Mesenchymal stem cell (in vitro differentiated cells and primary cell): ENCODE results near the gene SPSB1.

Experiments
- DNase-seq: peaks from one replicate; pipeline ENCODE4 v3.0.0-alpha.2; 2013
- H2AFZ ChIP-seq: one replicate; pipeline ENCODE4 v1.6.1; 2013; ENCODE audit warnings: low read depth, mild to moderate bottlenecking, control low read depth, inconsistent platforms, low read length, moderate library complexity
- H2AK5ac ChIP-seq: 2 replicates; pipeline ENCODE4 v1.6.1; 2013; ENCODE audit warnings: low read length, moderate library complexity, mild to moderate bottlenecking, inconsistent platforms; ENCODE audit not compliant: severe bottlenecking
- H2BK120ac ChIP-seq: one replicate; pipeline ENCODE4 v1.6.1; 2013; ENCODE audit warnings: low read depth, mild to moderate bottlenecking, inconsistent platforms, low read length, moderate library complexity
- H2BK12ac ChIP-seq, 2 experiments: one replicate each; pipeline ENCODE4 v1.6.1; 2013; ENCODE audit warnings: inconsistent platforms in 2 of 2, low read length in 2 of 2, mild to moderate bottlenecking in 2 of 2, moderate library complexity in 2 of 2, control low read depth in 1 of 2
- H2BK15ac ChIP-seq: one replicate; pipeline ENCODE4 v1.6.1; 2013; ENCODE audit warnings: mild to moderate bottlenecking, low read depth, inconsistent platforms; ENCODE audit not compliant: poor library complexity, severe bottlenecking
- H2BK5ac ChIP-seq: 2 replicates; pipeline ENCODE4 v1.6.1; 2013; ENCODE audit warnings: low read depth, mild to moderate bottlenecking, low read length, control low read depth, inconsistent platforms; ENCODE audit not compliant: poor library complexity, severe bottlenecking
- H3K14ac ChIP-seq, 2 experiments: one replicate each; pipeline ENCODE4 v1.6.1; 2013; ENCODE audit warnings: inconsistent platforms in 2 of 2, low read length in 2 of 2, control low read depth in 1 of 2, mild to moderate bottlenecking in 1 of 2, moderate library complexity in 1 of 2
- H3K18ac ChIP-seq, 2 experiments: one replicate each; pipeline ENCODE4 v1.6.1; 2013; ENCODE audit warnings: inconsistent platforms in 2 of 2, low read length in 2 of 2, control low read depth in 1 of 2, low read depth in 1 of 2, mild to moderate bottlenecking in 1 of 2
- H3K23ac ChIP-seq, 2 experiments: one replicate each; pipeline ENCODE4 v1.6.1; 2013; ENCODE audit warnings: inconsistent platforms in 2 of 2, low read length in 2 of 2, mild to moderate bottlenecking in 2 of 2, moderate library complexity in 2 of 2, control low read depth in 1 of 2
- H3K27ac ChIP-seq: 2 replicates; pipeline ENCODE4 v1.5.1; 2013; ENCODE audit warnings: mild to moderate bottlenecking, moderate library complexity, low read length, control low read depth, inconsistent platforms; ENCODE audit not compliant: poor library complexity, severe bottlenecking
- H3K27me3 ChIP-seq, 2 experiments: 2 replicates each; pipeline versions ENCODE4 v1.6.1 to v1.7.0; 2013; ENCODE audit warnings: low read length in 2 of 2, mild to moderate bottlenecking in 2 of 2, moderate library complexity in 2 of 2, control low read depth in 1 of 2, inconsistent platforms in 1 of 2; ENCODE audit not compliant: control insufficient read depth in 1 of 2, insufficient read depth in 1 of 2
- H3K36me3 ChIP-seq, 2 experiments: 2 replicates each; pipeline versions ENCODE4 v1.6.1 to v1.7.0; 2013; ENCODE audit warnings: low read length in 2 of 2, control low read depth in 1 of 2, inconsistent platforms in 1 of 2, low read depth in 1 of 2, mild to moderate bottlenecking in 1 of 2; ENCODE audit not compliant: insufficient read depth in 2 of 2, control insufficient read depth in 1 of 2
- H3K4ac ChIP-seq, 2 experiments: one replicate each; pipeline ENCODE4 v1.6.1; 2013; ENCODE audit warnings: inconsistent platforms in 2 of 2, low read length in 2 of 2, mild to moderate bottlenecking in 2 of 2, moderate library complexity in 2 of 2, control low read depth in 1 of 2, low read depth in 1 of 2
- H3K4me1 ChIP-seq: 2 replicates; pipeline ENCODE4 v1.6.1; 2013; ENCODE audit warnings: low read depth, low read length, control low read depth; ENCODE audit not compliant: control insufficient read depth, insufficient read depth
- H3K4me2 ChIP-seq: 2 replicates; pipeline ENCODE4 v1.6.1; 2013; ENCODE audit warnings: low read length, mild to moderate bottlenecking, inconsistent platforms; ENCODE audit not compliant: poor library complexity, severe bottlenecking
- H3K4me3 ChIP-seq, 2 experiments: 2 replicates each; pipeline versions ENCODE4 v1.5.1 to v1.7.0; 2013; ENCODE audit warnings: low read length in 2 of 2, mild to moderate bottlenecking in 2 of 2, control low read depth in 1 of 2, low read depth in 1 of 2; ENCODE audit not compliant: insufficient read depth in 1 of 2
- H3K79me1 ChIP-seq: replicated peaks from 2 replicates; pipeline ENCODE4 v1.6.1; 2013; ENCODE audit warnings: mild to moderate bottlenecking, control low read depth, low read length, inconsistent platforms; ENCODE audit not compliant: poor library complexity, severe bottlenecking
- H3K9ac ChIP-seq: 2 replicates; pipeline ENCODE4 v1.7.0; 2013; ENCODE audit warnings: mild to moderate bottlenecking, low read length, moderate library complexity
- H3K9me3 ChIP-seq: 2 replicates; pipeline ENCODE4 v1.7.0; 2013; ENCODE audit warnings: mild to moderate bottlenecking, low read length; ENCODE audit not compliant: control insufficient read depth
- H4K8ac ChIP-seq: one replicate; pipeline ENCODE4 v1.6.1; 2013; ENCODE audit warnings: inconsistent platforms, mild to moderate bottlenecking, low read length, moderate library complexity
- H4K91ac ChIP-seq: one replicate; pipeline ENCODE4 v1.6.1; 2013; ENCODE audit warnings: mild to moderate bottlenecking, low read length, inconsistent platforms
- WGBS: methylation state at CpG from one replicate; pipeline ENCODE4 v1.1.7; 2013; ENCODE audit warnings: mixed read lengths; 5-methylcytosine and 5-hydroxymethylcytosine counted together

The SPSB1 gene

DNA sequence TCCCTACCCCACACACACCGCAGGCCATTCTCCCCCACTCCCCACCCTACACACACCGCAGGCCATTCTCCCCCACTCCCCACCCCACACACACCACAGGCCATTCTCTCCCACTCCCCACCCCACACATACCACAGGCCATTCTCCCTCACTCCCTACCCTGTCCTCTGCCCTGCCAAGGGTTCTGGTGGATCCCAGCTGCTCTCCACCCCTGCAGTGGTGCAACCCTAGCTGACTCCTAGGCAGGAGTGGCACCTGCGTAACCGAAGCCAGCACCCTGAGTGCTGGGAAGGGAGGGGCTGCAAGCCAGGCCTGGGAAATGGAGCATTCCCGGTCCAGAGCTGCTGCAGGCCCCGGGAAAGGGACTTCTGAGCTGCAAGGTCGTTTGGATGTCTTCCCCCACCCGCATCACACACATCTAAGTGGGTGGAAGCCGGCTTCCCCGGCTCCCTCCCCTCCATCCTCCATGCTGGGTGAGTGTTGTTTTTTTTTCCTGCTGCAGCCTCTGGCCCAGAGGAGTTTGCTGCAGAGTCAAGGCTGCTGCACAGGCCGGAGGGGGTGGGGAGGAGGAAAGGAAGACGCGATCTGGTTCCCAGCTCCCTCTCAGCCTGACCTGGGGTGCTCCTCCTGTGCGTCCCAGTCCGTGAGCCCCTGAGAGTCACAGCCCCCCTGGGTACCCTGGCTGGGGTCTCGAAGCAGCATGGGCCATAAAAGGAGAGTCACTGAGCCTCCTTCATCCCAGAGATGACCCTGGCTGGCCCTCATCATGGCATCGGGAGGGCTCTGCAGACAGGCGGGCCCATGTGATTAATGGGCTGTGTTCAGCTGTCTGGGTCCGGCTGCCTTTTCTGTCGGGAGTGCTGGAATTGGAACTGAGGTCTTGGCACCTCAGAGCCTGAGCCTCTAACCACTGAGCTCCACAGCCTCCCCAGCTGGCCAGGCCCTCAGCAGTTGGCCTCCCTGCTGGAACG, 42.0 kb upstream of the SPSB1 start:
- H3K36me3 ChIP-seq: peaks cover 24 to 64% of the 10 kb centered on the region in 2 experiments
- no peak overlapping the region for H2BK5ac ChIP-seq
- peak overlapping the region; percentile 61 to 69 for H3K18ac ChIP-seq
- peaks cover 9% of the 10 kb centered on the region for H3K79me1 ChIP-seq
- H2BK120ac ChIP-seq: no peak overlapping the region
- peak overlapping the region; percentile 25 for H3K4me2 ChIP-seq
- peak overlapping the region; percentile 69 for H4K91ac ChIP-seq
- 39% methylated on average over 21 of the region's 21 CpGs for WGBS
- no peaks in the 10 kb centered on the region for H3K9me3 ChIP-seq
- H3K27ac ChIP-seq: peak overlapping the region; percentile 0
- peak overlapping the region in 1 of 2 experiments; percentile 5 for H3K23ac ChIP-seq
- H2AFZ ChIP-seq: no peak overlapping the region
- H3K27me3 ChIP-seq: no peaks in the 10 kb centered on the region
- H2AK5ac ChIP-seq: no peak overlapping the region
- no peak for DNase-seq
- peak overlapping the region; percentile 13 for H2BK15ac ChIP-seq
- no peak overlapping the region for H3K4me3 ChIP-seq
- peak overlapping the region; percentile 62 for H4K8ac ChIP-seq
- peak overlapping the region; percentile 49 for H3K9ac ChIP-seq
- H3K4ac ChIP-seq: peak overlapping the region in 1 of 2 experiments; percentile 40
- H2BK12ac ChIP-seq: peak overlapping the region; percentile 14 to 16
- peak overlapping the region in 1 of 2 experiments; percentile 2 for H3K14ac ChIP-seq
- H3K4me1 ChIP-seq: peaks cover 33% of the 10 kb centered on the region

DNA sequence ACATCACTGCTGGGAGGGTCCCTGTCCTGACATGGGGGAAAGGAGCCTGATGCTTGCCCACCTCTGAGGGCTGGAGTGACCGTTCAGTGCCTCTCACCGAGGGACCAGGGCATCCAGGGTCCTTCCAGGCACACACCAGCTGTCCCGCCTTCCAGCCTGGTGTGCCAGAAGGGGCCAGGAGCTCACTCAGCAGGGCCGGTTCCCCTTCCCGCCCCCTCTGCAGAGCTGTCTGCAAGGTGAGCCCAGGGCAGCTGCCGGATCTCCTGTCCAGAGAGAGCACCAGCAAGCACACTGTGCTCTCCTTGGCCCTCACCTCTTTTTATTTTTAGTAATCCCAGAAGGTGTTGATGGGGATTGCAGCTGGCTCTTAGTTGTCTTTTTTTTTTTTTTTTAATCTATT, 41.2 kb upstream of the SPSB1 start:
- Histone ChIP-seq H2BK120ac (no peak overlapping the region), H3K27me3 (no peaks in the 10 kb centered on the region), H3K4me2 (no peak overlapping the region), H3K4me1 (peaks cover 36% of the 10 kb centered on the region), H3K9me3 (no peaks in the 10 kb centered on the region), H3K36me3 (peaks cover 24 to 65% of the 10 kb centered on the region in 2 experiments), H2BK15ac (no peak overlapping the region), H4K8ac (no peak overlapping the region), H2AFZ (no peak overlapping the region), H3K9ac (no peak overlapping the region), H3K4me3 (no peak overlapping the region), H3K27ac (no peak overlapping the region), H3K14ac (no peak overlapping the region), H3K79me1 (peaks cover 13% of the 10 kb centered on the region), H2BK5ac (no peak overlapping the region), H3K4ac (no peak overlapping the region), H3K18ac (peak overlapping the region; percentile 23 to 69), H4K91ac (peak overlapping the region; percentile 22), H3K23ac (no peak overlapping the region), H2AK5ac (no peak overlapping the region), H2BK12ac (peak overlapping the region; percentile 14 to 16)
- 77% methylated on average over 5 of the region's 6 CpGs for WGBS
- no peak for DNase-seq

DNA sequence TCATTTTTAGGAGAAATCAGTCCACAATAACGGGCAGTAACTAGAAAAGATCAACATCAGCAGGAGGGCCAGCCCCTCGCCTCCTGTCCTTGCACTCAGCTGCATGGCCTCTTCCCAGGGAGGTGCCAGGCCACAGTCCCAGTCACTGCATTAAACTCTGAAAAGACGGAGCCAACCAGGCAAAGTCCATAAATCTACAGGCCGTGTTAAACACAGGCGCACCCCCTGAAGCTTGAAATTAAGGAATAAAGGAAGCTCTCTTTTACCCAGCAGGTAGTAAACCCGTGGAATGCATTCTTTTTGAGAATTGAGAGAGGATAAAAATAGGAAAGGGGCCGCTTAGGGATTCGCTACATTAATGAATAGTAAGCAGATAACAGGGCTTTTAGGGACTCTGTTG, 39.7 kb upstream of the SPSB1 start:
- no peak overlapping the region for H3K18ac ChIP-seq
- H3K14ac ChIP-seq: no peak overlapping the region
- no peak overlapping the region for H2BK120ac ChIP-seq
- no peak overlapping the region for H3K9ac ChIP-seq
- H3K4ac ChIP-seq: no peak overlapping the region
- H3K4me2 ChIP-seq: peak overlapping the region; percentile 0
- H3K79me1 ChIP-seq: peaks cover 15% of the 10 kb centered on the region
- no peak for DNase-seq
- no peak overlapping the region for H2AFZ ChIP-seq
- H3K4me3 ChIP-seq: no peak overlapping the region
- H2AK5ac ChIP-seq: no peak overlapping the region
- no peak overlapping the region for H2BK5ac ChIP-seq
- H2BK12ac ChIP-seq: peak overlapping the region in 1 of 2 experiments; percentile 28
- H3K9me3 ChIP-seq: no peaks in the 10 kb centered on the region
- H3K4me1 ChIP-seq: peaks cover 36% of the 10 kb centered on the region
- WGBS: 38% methylated on average over 8 of the region's 8 CpGs
- peak overlapping the region; percentile 11 for H3K27ac ChIP-seq
- no peak overlapping the region for H2BK15ac ChIP-seq
- H3K23ac ChIP-seq: no peak overlapping the region
- H4K91ac ChIP-seq: no peak overlapping the region
- H4K8ac ChIP-seq: no peak overlapping the region
- H3K27me3 ChIP-seq: no peaks in the 10 kb centered on the region
- H3K36me3 ChIP-seq: peaks cover 11 to 56% of the 10 kb centered on the region in 2 experiments

DNA sequence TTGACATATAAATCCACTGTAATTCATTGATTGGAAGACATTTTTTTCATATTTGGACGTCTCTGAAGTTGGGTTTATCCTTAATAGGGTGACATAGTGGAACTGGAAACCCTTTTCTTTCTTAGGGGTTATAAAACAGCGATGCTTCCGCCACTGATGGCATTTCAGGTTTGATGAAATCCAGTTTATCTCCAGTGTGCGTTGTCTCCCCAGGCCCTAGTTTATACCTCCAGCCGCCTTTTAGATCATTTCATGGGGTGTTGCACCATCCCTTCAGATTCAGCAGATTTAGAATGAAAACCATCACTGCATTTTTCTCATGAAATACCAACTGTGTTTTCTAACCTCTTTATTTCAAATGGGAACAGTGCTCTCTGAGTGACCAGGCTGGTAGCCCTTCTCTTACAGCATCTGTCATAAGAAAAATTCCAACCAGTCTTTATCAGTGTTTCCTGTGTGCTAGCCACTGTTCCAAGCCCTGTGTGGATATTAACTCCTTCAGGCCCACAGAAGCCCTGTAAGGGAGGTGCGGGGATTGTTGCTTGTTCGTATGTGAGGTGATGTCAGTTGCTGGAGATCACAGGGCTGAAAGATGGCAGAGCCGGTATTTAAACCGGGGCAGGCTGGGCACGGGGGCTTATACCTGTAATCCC, 39.1 kb upstream of the SPSB1 start:
- Histone ChIP-seq H2BK5ac (no peak overlapping the region), H2BK15ac (no peak overlapping the region), H2BK12ac (no peak overlapping the region), H3K18ac (peak overlapping the region in 1 of 2 experiments; percentile 24), H3K27ac (peak overlapping the region; percentile 11), H3K9ac (no peak overlapping the region), H3K79me1 (peaks cover 15% of the 10 kb centered on the region), H3K4me2 (no peak overlapping the region), H2AK5ac (no peak overlapping the region), H4K91ac (no peak overlapping the region), H3K4me3 (no peak overlapping the region), H2AFZ (no peak overlapping the region), H3K4me1 (peaks cover 36% of the 10 kb centered on the region), H3K14ac (no peak overlapping the region), H3K23ac (no peak overlapping the region), H3K9me3 (no peaks in the 10 kb centered on the region), H3K4ac (no peak overlapping the region), H2BK120ac (peak overlapping the region; percentile 23), H3K27me3 (no peaks in the 10 kb centered on the region), H3K36me3 (peaks cover 11 to 59% of the 10 kb centered on the region in 2 experiments), H4K8ac (no peak overlapping the region)
- DNase-seq: peak; percentile 62
- 43% methylated on average over 10 of the region's 10 CpGs for WGBS
